Measurements from ENCODE around the gene P2RY13.

Gene P2RY13

DNA sequence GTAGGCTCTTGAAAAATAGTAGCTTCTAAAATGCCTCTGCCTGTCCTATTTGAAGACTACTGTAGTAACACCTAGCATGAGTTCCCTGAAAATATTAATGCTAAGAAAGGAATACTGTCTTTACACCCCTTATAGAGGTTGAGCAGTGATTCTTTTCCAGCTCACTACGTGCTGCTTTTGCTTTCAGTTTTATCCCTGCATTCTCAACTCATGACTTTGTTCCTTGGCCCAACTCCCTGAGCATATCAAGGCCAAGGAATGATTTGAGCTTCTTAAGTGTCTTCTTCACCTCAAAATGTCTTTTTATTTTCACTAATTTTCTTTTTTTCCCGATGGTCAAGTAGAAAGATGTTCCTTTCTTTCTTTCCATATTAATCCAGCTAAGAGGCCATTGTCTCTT is 16.5 kb upstream of the P2RY13 start:
- peak; percentile 60; the same call in 2 of the 3 replicates for ATAC-seq
- TF ChIP-seq, protein P1, sequence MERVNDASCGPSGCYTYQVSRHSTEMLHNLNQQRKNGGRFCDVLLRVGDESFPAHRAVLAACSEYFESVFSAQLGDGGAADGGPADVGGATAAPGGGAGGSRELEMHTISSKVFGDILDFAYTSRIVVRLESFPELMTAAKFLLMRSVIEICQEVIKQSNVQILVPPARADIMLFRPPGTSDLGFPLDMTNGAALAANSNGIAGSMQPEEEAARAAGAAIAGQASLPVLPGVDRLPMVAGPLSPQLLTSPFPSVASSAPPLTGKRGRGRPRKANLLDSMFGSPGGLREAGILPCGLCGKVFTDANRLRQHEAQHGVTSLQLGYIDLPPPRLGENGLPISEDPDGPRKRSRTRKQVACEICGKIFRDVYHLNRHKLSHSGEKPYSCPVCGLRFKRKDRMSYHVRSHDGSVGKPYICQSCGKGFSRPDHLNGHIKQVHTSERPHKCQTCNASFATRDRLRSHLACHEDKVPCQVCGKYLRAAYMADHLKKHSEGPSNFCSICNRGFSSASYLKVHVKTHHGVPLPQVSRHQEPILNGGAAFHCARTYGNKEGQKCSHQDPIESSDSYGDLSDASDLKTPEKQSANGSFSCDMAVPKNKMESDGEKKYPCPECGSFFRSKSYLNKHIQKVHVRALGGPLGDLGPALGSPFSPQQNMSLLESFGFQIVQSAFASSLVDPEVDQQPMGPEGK (CRISPR knock-in tag; IDR thresholded peaks at IDR 0.05; ENCODE audit: borderline replicate concordance), result no peak
- TF ChIP-seq, protein P2, sequence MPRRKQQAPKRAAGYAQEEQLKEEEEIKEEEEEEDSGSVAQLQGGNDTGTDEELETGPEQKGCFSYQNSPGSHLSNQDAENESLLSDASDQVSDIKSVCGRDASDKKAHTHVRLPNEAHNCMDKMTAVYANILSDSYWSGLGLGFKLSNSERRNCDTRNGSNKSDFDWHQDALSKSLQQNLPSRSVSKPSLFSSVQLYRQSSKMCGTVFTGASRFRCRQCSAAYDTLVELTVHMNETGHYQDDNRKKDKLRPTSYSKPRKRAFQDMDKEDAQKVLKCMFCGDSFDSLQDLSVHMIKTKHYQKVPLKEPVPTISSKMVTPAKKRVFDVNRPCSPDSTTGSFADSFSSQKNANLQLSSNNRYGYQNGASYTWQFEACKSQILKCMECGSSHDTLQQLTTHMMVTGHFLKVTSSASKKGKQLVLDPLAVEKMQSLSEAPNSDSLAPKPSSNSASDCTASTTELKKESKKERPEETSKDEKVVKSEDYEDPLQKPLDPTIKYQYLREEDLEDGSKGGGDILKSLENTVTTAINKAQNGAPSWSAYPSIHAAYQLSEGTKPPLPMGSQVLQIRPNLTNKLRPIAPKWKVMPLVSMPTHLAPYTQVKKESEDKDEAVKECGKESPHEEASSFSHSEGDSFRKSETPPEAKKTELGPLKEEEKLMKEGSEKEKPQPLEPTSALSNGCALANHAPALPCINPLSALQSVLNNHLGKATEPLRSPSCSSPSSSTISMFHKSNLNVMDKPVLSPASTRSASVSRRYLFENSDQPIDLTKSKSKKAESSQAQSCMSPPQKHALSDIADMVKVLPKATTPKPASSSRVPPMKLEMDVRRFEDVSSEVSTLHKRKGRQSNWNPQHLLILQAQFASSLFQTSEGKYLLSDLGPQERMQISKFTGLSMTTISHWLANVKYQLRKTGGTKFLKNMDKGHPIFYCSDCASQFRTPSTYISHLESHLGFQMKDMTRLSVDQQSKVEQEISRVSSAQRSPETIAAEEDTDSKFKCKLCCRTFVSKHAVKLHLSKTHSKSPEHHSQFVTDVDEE (CRISPR knock-in tag; IDR thresholded peaks at IDR 0.05), result no peak
- TF ChIP-seq, protein P3, sequence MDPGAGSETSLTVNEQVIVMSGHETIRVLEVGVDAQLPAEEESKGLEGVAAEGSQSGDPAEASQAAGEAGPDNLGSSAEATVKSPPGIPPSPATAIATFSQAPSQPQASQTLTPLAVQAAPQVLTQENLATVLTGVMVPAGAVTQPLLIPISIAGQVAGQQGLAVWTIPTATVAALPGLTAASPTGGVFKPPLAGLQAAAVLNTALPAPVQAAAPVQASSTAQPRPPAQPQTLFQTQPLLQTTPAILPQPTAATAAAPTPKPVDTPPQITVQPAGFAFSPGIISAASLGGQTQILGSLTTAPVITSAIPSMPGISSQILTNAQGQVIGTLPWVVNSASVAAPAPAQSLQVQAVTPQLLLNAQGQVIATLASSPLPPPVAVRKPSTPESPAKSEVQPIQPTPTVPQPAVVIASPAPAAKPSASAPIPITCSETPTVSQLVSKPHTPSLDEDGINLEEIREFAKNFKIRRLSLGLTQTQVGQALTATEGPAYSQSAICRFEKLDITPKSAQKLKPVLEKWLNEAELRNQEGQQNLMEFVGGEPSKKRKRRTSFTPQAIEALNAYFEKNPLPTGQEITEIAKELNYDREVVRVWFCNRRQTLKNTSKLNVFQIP (CRISPR knock-in tag; IDR thresholded peaks at IDR 0.05; ENCODE audit: borderline replicate concordance, low read depth), result no peak
- TF ChIP-seq SNAI2 (CRISPR knock-in tag; IDR thresholded peaks at IDR 0.05) (no peak), OSR1 (CRISPR knock-in tag; IDR thresholded peaks at IDR 0.05) (no peak), GLIS3 (CRISPR knock-in tag; IDR thresholded peaks at IDR 0.05) (no peak), TOX (CRISPR knock-in tag; IDR thresholded peaks at IDR 0.05; ENCODE audit: borderline replicate concordance) (no peak), ARNTL (CRISPR knock-in tag; IDR thresholded peaks at IDR 0.05; ENCODE audit: borderline replicate concordance, low read depth) (no peak), TCF4 (CRISPR knock-in tag; IDR thresholded peaks at IDR 0.05; ENCODE audit: borderline replicate concordance) (no peak), PPARA (CRISPR knock-in tag; IDR thresholded peaks at IDR 0.05; ENCODE audit: borderline replicate concordance) (no peak), RARB (CRISPR knock-in tag; IDR thresholded peaks at IDR 0.05) (no peak), ZFP3 (CRISPR knock-in tag; IDR thresholded peaks at IDR 0.05) (no peak), BACH2 (CRISPR knock-in tag; IDR thresholded peaks at IDR 0.05; ENCODE audit: borderline replicate concordance) (no peak)

DNA sequence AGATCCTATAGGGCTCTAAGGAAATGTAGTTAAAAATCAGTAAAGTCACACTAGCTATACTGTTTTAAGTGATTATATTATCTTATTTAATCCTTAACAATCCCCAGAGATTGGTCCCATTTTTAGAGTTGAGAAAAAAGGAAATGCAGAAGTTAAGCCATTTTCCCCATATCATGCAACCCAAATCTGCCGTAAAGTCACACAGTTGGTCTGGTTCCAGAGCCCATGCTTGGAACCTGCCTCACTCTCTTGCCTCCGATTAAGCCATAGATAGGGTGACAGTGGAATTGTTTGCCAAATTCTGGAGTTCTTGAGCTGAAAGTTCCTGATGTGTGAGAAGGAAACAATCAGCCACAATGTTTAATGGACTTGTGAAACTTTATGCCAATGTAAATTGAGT is 2.3 kb upstream of the P2RY13 start:
- ATAC-seq, result no peak
- TF ChIP-seq BACH2 (CRISPR knock-in tag; IDR thresholded peaks at IDR 0.05; ENCODE audit: borderline replicate concordance) (no peak), ZNF70 (CRISPR knock-in tag; IDR thresholded peaks at IDR 0.05) (no peak), ARNTL (CRISPR knock-in tag; IDR thresholded peaks at IDR 0.05; ENCODE audit: borderline replicate concordance, low read depth) (no peak), ESRRG (CRISPR knock-in tag; IDR thresholded peaks at IDR 0.05) (no peak), ZFP30 (CRISPR knock-in tag; IDR thresholded peaks at IDR 0.05) (no peak), TOX (CRISPR knock-in tag; IDR thresholded peaks at IDR 0.05; ENCODE audit: borderline replicate concordance) (no peak), TCF4 (CRISPR knock-in tag; IDR thresholded peaks at IDR 0.05; ENCODE audit: borderline replicate concordance) (no peak), OSR1 (CRISPR knock-in tag; IDR thresholded peaks at IDR 0.05) (no peak), ISL1 (CRISPR knock-in tag; IDR thresholded peaks at IDR 0.05) (no peak), CSDC2 (CRISPR knock-in tag; IDR thresholded peaks at IDR 0.05) (no peak), ZFP3 (CRISPR knock-in tag; IDR thresholded peaks at IDR 0.05) (no peak)
- TF ChIP-seq, protein P4, sequence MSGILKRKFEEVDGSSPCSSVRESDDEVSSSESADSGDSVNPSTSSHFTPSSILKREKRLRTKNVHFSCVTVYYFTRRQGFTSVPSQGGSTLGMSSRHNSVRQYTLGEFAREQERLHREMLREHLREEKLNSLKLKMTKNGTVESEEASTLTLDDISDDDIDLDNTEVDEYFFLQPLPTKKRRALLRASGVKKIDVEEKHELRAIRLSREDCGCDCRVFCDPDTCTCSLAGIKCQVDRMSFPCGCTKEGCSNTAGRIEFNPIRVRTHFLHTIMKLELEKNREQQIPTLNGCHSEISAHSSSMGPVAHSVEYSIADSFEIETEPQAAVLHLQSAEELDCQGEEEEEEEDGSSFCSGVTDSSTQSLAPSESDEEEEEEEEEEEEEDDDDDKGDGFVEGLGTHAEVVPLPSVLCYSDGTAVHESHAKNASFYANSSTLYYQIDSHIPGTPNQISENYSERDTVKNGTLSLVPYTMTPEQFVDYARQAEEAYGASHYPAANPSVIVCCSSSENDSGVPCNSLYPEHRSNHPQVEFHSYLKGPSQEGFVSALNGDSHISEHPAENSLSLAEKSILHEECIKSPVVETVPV (CRISPR knock-in tag; IDR thresholded peaks at IDR 0.05), result no peak
- TF ChIP-seq, protein P1 (CRISPR knock-in tag; IDR thresholded peaks at IDR 0.05; ENCODE audit: borderline replicate concordance), result no peak

DNA sequence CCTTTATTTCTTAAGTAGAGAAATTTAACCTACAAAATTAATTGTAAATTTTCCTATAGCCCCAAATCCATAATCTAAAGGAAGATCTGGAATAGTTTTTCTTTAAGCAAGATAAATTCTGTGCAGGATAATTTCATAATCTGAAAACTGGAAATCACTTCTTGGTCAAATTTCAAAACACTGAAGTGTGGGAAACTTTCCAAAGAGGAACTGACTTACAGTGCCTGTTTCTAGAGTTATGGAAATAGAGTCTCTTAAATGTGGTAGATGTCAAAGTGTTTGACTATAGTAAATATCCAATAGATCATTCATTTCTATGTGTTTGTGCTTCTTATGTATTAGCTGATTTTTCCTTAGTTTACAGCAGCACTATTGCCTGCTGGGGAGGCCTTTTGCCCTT is 1.6 kb upstream of the P2RY13 start:
- ATAC-seq, result no peak
- TF ChIP-seq PPARA (CRISPR knock-in tag; IDR thresholded peaks at IDR 0.05; ENCODE audit: borderline replicate concordance) (no peak), TOX (CRISPR knock-in tag; IDR thresholded peaks at IDR 0.05; ENCODE audit: borderline replicate concordance) (no peak)
- TF ChIP-seq, protein P2 (CRISPR knock-in tag; IDR thresholded peaks at IDR 0.05), result no peak
